ENCODE measurements around the gene RPS6KA1.

- TF ChIP-seq EZH2 (optimal IDR thresholded peaks at IDR 0.05; ENCODE audit: low read depth, low read length) (no peak), CTCF (IDR thresholded peaks at IDR 0.05; ENCODE audit: low read length) (no peak), EZH2phosphoT487 (IDR thresholded peaks at IDR 0.05; ENCODE audit: low read length) (no peak)
Observed at GRCh38 chr1:26541431-26541815, 11.9 kb downstream of the RPS6KA1 start.

Measured in MM.1S (cell line).